Stimulated activated CD8-positive, alpha-beta memory T cell treated with anti-CD3 and anti-CD28 coated beads, Interleukin-15, amount 100 ng/mL, for 24 hours (primary cell): ENCODE results near the gene NUP42.
"Not testable (repeated sequence)": the region's sequence is repeated elsewhere in the genome, so short reads cannot be mapped to it uniquely, and the experiment has no call there.

Experiments
- DNase-seq: peaks from one replicate; pipeline ENCODE4 v3.0.0-alpha.2; 2020; ENCODE audit warnings: low read depth

The NUP42 gene, protein sequence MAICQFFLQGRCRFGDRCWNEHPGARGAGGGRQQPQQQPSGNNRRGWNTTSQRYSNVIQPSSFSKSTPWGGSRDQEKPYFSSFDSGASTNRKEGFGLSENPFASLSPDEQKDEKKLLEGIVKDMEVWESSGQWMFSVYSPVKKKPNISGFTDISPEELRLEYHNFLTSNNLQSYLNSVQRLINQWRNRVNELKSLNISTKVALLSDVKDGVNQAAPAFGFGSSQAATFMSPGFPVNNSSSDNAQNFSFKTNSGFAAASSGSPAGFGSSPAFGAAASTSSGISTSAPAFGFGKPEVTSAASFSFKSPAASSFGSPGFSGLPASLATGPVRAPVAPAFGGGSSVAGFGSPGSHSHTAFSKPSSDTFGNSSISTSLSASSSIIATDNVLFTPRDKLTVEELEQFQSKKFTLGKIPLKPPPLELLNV

DNA sequence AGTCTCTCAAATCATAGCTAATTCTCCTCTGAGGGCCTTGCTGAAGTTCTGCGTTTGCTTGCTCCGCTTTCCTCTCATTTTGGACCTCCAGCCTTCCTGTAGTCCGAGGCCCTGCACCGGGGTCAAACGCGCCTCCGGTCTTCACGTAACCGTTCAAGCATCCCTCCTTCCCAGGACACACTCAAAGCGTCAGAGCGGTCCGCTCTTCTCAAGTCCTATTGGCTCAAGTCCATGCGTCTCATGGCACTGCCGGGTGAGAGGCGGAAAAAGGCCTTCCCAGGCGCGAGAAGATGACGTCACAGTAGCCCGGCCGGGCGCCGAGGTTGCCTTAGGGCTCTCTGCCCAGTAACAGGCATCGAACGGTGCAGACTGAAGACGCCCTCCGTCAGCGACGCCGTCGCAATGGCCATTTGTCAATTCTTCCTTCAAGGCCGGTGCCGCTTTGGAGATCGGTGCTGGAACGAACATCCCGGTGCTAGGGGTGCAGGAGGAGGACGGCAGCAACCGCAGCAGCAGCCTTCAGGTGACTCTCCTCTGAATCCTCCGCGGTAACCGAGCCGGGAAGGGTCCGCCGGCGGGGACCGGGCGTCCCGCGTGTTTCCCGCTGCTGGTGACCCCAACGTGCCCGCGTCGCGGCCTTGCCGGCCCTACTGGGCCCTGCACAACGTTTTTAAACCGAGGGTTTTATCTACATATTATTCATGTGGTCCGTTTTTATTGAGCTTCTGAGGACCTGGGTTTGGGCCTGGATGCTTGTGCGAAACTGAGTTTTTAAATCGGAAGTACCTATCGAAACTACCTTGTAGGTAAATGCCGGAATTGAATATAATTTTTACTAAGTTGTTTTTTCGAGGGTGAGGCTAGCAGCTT is at the start of gene NUP42:
NUP42 (plus strand) TSS at position 365 of the 870 bp plus-strand sequence; CDS start at position 403, 38 bp downstream.
- peak; percentile 94 for DNase-seq

DNA sequence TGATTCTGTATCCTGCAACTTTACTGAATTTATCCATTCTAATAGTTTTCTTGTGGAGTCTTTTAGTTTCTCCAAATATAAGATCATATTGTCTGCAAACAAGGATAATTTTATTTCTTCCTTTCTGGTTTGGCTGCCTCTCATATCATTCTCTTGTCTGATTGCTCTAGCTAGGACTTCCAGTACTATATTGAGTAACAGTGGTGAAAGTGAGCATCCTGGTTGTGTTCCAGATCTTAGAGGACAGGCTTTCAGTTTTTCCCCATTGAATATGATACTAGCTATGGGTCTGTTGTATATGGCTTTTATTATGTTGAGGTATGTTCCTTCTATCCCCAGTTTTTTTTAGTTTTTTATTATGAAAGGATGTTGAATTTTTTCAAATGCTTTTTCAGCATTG is 48.1 kb upstream of the NUP42 start:
- no peak for DNase-seq

DNA sequence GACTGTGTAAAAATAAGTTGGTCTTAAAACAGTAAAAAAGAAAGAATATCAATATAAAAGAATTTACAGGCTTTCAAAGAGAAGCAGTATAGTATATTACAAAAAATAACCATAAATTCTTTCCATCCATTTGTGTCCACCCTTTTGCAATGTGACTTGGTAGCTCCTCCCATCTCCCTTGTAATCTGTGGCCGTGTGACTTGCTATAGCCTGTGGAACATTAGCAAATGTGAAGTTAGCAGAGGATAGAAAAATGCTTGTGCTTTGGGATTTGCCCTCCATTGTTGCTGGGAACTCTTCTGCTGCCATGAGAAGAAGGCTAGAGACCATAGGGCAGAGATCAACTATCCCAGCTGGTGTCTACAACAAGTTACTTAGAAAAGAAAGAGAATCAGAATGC is 46.1 kb upstream of the NUP42 start:
- DNase-seq, result no peak

DNA sequence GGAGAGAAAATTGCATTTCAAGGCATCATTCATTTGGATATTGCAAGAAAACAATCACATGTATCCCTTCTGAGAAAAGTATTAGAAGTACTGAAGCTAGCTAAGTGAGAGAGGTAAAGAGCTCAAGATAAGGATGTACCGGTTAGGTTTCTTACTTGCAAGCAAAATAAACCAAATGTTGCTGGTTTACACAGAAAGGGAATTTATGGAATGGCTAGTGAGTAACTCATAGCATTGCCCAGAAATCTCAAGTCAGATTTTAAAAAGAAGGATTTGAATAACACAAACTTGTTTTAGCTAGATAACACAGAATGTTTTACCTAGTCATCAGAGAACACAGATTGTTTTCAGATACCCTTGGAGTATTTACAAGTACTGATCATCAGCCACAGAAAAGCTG is 45.6 kb upstream of the NUP42 start:
- no peak for DNase-seq

DNA sequence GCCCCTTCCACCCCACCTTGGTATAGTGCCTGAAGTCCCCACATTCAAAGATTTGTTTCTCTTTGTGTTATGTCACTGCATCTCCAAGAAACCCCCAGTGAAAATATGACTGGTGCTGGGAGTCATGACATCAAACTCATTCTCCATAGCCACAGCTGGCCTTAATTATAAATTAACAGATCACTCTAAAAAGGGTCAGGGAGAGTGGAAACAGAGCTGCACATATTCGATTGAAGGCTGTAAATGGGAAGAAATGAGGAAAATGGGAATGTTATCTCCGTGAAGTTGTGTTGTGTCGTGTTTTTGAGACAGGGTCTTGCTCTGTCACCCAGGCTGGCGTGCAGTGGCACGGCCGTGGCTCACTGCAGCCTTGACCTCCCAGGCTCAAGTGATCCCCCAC is 24.2 kb upstream of the NUP42 start:
- no peak for DNase-seq

DNA sequence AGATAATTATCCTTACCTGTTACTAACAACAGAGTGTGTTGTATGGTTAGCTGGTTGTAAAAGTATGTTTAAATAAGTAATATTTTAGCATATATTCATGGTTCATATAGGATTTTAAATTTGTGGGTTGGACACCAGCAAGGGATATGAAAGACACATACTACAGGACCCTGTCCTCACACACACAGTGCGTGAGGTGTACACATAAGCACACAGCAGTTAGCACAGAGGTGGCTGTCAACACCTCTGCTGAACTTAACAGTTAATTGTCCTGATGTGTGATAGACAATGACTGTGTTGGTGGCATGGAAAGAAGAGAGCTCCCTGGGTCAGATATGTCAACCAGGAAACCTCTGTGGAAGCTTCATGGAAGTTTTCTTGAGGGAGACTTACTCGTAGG is 23.3 kb upstream of the NUP42 start:
- DNase-seq, result no peak

DNA sequence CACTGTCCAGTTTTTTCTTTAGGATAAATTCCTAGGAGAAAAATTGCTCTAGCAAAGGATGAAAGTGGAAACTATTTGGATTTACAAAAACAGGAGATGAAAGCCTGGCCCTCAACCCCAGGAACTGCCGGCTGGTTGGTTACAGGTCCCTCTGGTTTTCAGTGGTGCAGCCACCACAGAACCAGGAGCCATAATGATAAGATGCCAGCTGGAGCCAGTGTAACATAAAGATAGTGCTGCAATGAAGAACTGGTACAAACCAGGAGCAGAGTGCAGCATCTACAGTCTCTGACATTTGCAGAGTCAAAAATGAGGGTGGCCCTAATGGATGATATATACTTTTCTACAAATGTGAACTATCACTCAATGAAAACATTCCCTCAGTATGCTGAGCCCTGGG is 20.4 kb upstream of the NUP42 start:
- DNase-seq, result no peak

DNA sequence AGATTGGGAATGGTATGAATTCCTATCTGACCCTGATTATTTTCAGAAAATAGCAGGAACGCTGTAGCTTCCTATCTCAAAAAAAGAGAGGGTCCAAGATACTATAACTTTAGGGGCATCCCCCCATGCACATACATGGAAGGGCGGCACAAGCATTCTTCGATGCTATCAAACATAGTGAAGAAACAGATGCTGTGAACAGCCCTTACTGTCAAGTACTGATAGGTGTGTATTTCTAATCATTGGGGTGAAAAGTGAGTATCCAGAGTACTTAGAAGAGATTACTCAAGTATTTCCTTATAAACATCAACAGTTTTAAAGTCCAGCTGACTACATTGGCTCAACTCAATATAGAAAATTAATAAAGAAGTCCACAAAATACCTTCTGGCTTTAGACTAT is 17.0 kb upstream of the NUP42 start:
- DNase-seq, result no peak

DNA sequence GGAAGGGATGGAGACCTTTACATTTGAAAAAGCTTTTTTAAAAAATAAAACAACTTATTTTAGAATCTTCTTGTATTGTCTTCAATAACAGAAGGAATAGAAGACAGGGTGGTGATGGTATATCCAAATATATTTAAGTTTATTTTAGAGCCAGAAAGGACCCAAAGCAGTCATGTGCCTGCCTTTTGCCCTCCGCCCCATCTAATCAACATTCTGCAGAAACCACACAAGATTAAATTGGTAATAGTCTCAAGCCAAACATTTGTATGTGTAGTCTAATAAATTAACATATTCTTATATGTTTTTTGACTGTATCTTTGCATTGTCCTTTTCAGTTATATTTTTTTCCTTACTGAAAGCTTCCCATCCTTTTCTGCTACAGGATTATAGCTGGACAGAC is 16.5 kb upstream of the NUP42 start:
- no peak for DNase-seq

DNA sequence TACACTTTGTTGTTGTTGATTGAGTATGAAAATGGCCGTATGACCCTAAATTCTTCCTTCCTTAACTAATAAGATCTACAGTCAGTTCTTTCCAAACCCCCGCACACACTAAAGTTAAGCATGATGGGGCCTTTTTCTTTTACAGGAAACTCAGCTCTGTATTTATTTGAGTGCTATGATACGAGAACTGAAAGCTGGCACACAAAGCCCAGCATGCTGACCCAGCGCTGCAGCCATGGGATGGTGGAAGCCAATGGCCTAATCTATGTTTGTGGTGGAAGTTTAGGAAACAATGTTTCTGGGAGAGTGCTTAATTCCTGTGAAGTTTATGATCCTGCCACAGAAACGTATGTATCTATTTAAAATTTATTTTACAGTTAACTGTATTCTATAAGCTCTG is 14.2 kb upstream of the NUP42 start:
- DNase-seq, result no peak

DNA sequence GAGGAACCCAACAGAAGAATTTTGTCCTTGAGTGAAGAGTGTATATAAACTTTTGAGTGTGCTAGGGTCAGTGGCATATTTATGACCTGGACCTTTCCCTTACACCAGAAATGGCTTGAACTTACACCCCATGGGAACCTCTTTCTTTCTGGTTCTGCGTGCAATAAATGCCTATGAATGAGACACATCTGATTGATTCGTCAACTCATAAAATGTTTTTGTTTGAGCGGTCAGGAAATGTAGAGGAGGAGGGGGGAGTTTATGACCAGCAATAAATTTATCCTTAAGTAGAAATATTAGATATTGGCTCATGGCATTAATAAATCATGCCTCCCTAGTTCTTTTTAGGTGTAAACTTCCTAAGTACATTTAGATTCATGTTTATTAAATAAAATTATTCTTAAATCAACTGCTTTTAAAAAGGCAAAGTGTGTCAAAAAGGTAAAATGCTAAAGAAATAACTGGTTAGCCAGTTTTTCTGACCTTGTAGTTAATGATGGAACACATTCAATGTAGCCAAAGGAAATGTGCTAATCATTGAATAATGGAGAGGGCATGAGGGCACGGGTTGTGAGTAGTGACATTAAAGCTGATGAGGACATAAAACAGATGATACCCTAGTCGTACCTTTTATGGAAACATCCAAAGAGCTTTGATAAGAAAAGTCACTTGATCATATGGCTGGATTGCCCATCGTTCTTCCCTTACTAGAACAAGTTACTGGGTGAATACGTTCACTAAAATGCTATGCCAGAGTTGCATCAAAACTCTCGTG is 13.6 kb upstream of the NUP42 start:
- no peak for DNase-seq

DNA sequence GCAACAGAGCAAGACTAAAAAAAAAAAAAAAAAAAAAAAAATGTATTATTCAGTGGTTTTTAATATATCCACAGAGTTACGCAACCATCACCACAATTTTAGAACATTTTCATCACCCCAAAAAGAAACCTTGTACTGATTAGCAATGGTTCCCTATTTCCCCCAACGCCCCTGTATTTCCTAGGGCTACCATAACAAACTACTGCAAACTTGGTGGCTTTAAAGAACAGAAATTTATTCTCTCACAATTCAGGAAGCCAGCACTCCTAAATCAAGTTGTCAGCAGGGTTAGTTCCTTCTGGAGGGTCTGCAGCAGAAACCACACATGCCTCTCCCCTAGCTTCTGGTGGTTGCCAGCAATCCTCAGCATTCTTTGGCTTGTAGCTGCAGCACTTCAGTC is 5.9 kb upstream of the NUP42 start:
- DNase-seq, result no peak

DNA sequence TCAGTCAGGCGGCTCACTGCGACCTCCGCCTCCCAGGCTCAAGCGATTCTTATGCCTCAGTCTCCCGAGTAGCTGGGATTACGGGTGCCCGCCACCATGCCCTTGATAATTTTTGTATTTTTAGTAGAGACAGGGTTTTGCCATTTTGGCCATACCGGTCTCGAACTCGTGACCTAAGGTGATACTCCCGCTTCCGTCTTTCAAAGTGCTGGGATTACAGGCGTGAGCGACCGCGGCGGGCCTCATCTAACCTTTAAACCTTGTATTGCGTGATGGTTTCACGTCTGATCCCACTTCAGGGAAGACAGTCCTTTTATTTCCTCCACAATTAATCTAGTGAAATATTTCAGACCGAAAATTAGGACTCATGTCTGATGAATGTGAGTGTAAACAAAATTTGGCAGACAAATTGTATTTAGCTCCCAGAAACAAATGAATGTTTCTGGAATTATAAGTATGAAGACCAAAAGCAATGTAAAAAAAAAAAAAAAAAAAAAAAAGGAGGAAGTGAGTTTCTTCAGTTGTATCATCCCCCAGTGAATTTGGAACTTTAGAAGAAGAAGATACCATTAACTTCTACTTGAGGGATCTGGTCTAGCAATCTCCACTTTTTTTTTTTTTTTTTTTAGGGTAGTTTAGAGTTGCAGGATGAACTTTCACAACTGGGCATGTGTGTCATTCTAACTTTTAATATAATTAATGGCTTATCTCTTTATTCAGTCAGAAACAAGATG is 1.6 kb downstream of the NUP42 start:
- DNase-seq, result no peak

DNA sequence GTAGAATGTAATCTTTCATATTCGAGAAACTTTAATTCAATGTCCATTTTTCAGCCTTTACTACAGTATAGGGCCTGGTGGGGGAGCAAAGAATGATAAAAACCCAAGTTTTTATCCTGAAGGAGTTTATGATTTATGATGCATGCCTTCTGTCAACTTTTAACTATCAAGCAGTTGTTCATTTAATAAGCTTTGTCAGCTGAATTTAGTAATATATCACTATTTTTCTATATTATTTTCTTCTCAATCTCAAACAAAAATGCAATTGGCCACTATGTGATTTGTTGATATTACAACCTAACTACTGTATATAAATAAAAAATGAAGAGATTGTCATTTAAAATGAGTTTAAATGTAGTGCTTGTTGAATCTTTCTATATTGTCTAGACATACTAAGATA is 2.4 kb downstream of the NUP42 start:
- no peak for DNase-seq

DNA sequence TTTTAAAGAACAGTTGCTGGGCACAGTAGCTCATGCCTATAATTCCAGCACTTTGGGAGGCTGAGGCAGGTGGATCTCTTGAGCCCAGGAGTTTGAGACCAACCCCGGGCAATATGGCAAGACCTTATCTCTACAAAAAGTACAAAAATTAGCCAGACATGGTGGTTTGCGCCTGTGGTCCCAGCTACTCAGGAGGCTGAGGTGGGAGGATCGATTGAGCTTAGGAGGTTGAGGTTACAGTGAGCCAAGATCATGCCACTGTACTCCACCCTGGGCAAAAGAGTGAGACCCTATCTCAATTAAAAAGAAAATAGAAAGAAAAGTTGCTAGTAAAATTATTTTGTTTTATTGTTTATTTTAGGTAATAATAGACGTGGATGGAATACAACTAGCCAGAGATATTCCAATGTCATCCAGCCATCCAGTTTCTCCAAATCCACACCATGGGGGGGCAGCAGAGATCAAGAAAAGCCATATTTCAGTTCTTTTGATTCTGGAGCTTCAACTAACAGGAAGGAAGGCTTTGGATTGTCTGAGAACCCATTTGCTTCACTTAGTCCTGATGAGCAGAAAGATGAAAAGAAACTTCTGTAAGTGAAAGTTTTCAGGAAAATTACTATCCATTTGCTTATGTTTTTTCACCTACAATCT is 3.0 kb downstream of the NUP42 start:
- DNase-seq, result no peak

DNA sequence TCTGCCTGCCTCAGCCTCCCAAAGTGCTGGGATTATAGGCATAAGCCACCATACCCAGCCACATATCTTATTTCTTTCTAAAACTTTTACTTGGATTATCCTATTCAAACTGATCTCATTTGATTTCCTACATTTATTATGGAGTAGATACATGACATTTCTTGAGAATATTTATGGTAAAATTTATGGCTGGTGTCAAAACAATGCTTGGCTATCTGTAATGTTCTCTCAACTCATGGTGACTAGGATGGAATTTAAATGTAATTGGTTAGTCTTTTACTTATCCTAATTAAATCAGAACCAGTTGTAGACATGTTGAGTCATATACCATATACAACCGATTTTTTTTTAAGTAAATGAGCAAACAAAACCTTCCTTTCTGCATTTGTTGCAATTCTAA is 4.1 kb downstream of the NUP42 start:
- DNase-seq, result no peak

DNA sequence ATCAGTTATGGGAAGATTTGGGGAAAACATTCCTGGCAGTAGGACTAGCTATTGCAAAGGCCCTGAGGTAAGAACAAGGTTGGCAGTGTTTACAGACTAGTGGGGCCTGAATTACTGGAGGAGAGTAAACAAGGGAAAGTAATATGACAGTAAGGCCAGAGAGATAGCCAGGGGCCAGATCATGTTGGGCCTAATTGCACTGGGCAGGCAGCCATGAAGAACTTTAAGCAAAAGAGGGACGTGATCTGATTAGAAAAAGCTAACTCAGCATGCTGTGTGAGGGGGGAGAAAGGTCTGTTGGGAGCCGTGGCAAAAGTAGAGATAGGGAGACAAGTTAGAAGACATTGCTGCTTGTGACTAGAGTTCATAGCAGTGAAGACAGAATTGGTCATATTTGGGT is 9.2 kb downstream of the NUP42 start:
- DNase-seq, result no peak

DNA sequence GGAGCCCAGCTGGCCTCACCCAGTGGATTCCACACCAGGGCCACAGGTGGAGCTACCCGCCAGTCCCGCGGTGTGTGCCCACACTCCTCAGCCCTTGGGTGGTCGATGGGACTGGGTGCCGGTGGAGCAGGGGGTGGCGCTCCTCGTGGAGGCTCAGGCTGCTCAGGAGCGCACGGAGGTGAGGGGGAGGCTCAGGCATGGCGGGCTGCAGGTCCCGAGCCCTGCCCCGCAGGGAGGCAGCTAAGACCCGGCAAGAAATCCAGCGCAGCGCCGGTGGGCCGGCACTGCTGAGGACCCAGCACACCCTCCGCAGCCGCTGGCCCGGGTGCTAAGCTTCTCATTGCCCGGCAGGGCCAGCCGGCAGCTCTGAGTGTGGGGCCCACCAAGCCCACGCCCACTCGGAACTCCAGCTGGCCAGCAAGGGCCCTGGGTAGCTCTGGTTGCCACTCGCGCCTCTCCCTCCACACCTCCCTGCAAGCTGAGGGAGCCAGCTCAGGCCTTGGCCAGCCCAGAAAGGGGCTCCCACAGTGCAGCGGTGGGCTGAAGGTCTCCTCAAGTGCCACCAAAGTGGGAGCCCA is 11.9 kb downstream of the NUP42 start:
- DNase-seq, result not testable (repeated sequence)

DNA sequence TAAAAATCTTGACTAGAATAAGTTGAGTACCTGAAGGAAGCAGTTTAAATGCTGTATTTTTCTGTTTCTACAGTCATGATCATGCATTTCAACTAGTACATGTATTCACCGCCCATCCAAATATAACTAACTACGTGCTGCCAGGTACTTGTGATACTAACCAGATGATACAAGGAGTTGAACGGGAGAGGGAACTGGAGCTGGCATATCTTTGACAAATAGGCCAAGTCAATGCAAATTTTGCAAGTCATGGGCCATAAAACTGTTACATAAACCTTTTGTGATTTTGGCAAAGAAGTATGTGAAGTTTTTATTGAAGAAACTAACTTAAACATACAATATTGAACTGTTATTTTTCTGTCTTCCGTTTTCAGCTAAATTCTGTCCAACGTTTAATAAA is 14.5 kb downstream of the NUP42 start:
- DNase-seq, result no peak

DNA sequence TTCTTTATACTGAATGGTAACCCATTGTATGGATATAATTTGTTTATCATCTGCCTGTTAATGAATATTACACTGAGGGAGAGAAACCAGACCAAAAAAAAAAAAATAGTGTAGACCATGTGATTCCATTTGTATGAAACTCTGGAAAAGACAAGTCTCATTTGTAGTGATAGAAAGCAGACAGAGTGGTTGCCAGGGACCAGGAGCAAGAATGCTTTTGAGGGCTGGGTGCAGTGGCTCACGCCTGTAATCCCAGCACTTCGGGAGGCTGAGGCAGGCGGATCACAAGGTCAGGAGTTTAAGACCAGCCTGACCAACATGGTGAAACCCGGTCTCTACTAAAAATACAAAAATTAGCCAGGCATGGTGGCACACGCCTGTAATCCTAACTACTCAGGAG is 15.9 kb downstream of the NUP42 start:
- DNase-seq, result not testable (repeated sequence)

DNA sequence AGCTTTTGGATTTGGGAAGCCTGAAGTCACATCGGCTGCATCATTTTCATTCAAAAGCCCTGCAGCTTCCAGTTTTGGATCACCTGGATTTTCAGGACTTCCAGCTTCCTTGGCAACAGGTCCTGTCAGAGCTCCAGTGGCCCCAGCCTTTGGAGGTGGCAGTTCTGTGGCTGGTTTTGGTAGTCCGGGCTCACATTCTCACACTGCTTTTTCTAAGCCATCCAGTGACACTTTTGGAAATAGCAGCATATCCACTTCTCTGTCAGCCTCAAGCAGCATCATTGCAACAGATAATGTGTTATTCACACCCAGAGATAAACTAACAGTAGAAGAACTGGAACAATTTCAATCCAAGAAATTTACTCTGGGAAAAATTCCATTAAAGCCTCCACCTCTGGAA is 18.5 kb downstream of the NUP42 start:
- DNase-seq, result no peak
